HG03575 (cell line): ENCODE data around the gene CLEC10A.
"Not testable (repeated sequence)": the region's sequence is repeated elsewhere in the genome, so short reads cannot be mapped to it uniquely, and the experiment has no call there.

ENCODE experiments used
- ATAC-seq: cut with Tn5 transposase; IDR thresholded peaks from one replicate; pipeline ENCODE4 v1.9.1; 2021; ENCODE audit not compliant: unreplicated experiment, insufficient number of reproducible peaks, low FRiP score; ENCODE audit errors: extremely low read depth

The CLEC10A gene

DNA sequence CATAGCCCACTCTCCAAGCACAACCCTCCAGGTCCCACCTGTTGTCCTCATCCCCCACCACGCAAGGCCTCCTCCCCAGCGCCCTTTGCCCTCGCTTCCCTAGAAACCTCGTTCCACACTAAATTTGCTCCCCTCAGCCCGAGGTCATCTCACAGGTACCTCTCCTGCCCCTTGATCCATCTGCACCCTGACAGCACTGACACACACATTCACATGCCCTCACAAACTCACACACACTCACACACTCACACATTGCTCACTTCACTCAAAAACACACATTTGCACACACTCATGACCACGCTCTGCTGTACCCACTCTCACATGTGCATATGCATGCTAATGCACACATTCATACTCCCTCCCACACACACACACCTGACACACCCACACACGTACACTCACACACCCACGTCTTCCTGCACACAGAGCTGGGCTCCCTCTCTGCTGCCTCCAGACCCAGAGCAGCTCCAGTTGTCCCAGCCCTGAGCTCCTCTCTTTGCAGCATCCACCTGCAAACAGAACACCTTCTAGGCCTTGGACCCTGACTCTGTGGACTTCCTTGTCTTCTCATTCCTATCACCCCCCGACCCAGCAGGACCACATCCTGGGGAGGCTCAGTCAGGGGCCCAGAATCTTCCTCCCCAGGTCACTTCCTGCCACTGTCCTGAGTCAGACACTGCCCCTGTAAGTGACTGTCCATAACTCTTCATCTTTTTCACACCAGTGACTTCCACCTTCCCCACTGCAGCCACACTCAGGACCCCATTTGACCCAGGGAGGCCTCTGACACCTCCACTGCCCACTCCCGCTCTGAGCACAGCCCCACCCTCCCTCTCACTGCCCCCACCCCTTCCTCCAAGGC is 29.6 kb upstream of the CLEC10A start:
- ATAC-seq: no peak

DNA sequence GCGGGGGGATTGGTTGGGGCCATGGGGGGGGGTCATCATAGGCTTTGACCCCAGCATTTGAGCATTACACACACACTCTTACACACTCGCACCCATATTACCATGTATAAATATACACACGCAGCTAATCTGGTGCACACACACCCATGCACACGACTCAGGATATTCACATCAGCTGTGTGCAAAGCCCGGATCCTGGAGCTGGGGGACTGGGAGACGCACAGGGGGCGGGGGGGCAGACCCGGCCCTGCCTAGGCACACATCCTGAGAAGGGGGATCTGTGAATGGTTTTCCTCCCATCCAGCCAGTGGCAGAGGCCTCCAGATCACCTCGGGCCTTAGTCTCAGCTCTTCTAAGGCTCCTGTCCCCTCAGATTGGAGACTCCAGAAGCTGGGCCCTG is 28.9 kb upstream of the CLEC10A start:
- no peak for ATAC-seq

DNA sequence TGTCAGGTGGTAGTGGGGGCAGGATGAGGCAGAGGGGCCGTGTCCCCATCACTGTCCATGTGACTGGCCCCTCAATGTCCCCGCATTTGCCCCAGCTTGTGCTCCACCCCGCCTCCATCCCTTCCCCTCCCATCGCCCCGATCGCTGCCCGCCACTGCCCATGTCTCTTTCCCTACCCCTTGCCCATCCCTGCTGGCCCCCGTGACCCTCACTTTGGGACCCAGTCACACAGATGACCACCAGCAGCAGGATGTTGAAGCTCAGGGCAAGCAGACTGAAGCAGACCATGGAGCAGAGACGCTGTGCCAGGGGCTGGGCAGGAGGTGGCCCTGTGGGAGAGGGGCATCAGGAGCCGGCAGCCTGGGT is 28.5 kb upstream of the CLEC10A start:
- ATAC-seq: no peak

DNA sequence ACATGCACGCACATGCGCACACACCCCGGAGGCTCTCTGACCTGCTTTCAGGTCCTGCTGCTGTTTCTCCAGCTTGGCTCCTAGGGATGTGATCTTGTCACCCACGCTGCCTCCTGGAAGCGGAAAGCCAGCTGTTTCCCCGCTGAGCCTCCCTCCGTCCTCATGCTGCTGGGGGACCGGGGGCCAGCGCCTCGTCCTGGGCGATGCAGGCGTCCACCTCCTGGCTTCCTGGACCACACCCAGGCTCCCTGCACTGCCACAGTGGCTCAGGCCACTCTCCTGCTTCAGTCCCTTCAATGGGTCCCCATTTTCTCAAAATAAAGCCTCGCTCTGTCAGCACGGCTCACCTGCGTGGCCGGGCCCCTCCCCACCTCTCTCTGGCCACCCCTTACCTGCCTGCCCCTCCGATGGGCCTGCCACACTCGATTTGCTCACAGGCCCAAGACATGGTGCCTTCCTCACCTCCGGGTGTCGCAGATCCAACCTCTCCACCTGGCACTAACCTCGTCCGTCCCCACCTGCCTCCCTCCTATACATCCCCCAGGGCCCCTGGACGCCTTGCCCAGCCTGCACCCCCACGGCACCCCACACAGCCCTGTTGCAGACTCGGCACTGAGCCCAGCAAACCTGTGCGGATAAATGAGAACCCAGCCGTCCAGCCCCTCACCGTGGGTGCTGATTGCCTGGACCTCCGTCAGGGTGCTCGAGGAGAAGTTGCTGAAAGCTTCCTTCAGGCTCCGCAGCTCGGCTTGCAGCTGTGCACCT is 27.9 kb upstream of the CLEC10A start:
- ATAC-seq: no peak

DNA sequence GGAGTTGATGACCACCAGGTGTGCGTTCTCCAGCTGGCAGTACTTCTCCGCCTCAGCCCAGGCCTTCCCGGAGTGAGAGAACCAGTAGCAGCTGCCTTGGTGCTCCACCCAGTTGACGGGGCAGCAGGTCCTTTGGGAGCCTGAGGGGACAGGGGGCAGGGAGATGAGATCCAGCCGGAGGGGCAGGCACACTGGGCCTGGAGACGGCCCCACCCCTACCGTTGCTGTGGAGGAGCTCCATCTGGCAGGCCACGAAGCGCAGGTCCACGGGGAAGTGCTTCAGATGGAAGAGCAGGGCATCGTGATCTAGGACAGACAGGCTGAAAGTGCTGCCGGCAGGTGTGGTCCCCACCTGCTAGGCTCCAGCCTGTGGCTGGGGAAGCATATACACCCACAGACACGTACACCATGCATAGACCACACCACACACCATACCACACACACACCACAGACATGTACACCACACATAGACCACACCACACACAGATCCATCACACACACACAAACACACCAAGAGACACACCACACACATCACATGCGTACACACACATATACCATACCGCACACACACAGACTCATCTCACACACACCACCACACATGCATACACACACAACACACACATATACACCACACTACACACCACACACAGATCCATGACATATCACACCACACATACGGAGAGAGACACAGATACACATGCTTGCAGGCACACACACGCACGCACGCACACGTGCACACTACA is 27.1 kb upstream of the CLEC10A start:
- no peak for ATAC-seq

DNA sequence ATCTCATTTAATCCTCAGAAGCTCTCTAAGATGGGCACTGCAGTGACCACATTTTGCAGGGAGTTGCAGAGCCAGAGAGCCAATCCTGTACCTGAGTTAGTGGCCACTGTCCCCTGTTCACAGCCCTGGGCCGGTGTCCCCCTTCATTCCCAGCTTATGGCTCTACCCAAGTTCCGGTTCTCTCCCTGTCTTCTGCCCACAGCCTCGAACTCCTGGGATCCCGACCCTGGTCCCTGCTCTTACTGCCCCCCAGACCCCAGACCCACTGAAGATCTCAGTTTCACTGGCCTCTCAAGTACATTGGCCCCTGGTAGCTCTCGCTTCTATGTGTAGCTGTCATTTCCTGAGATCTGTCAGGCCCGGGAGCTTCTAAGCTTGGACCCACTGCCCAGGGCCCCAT is 22.4 kb upstream of the CLEC10A start:
- ATAC-seq: no peak

DNA sequence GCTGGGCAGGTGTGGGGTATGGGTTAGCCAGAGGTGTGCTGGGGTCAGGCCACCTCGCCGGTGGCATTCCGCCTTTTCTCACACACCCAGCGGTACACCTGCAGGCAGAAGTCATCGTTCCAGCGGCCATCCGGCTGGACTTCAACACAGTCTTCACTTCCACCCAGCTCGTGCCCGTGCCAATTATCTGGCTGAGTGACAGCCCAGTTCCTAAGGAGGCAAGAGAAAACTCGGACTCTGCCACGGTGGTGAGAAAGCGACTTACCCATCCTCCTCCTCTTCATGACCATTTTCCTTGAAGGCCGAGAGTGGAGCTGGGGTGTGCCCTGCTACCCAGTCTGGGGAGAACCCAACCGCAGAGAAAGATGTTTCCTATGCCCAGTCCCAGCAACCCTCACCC is 21.5 kb upstream of the CLEC10A start:
- ATAC-seq: no peak

DNA sequence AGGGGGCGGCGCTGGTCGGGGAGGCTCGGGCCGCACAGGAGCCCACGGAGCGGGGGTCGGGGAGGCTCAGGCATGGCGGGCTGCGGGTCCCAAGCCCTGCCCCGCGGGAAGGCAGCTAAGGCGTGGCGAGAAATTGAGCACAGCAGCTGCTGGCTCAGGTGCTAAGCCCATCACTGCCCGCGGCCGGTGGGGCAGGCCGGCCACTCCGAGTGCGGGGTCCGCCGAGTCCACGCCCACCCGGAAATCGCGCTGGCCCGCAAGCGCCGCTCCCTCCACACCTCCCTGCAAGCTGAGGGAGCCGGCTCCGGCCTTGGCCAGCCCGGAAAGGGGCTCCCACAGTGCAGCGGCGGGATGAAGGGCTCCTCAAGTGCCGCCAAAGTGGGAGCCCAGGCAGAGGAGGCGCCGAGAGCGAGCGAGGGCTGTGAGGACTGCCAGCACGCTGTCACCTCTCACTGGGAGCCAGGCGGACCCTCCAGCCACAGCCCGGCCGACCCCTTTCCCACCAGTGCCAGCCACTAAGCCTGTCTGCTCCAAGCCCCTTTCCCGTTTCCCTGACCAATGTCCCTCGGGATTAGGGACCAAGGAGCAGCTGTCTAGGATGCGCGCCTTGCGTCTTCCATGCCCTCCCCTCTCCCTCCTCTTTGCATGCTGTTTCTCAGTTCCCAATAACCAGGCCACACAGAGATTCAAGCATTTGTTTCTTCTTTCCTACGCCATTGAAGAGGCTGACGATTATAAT is 20.8 kb upstream of the CLEC10A start:
- ATAC-seq: not testable (repeated sequence)

DNA sequence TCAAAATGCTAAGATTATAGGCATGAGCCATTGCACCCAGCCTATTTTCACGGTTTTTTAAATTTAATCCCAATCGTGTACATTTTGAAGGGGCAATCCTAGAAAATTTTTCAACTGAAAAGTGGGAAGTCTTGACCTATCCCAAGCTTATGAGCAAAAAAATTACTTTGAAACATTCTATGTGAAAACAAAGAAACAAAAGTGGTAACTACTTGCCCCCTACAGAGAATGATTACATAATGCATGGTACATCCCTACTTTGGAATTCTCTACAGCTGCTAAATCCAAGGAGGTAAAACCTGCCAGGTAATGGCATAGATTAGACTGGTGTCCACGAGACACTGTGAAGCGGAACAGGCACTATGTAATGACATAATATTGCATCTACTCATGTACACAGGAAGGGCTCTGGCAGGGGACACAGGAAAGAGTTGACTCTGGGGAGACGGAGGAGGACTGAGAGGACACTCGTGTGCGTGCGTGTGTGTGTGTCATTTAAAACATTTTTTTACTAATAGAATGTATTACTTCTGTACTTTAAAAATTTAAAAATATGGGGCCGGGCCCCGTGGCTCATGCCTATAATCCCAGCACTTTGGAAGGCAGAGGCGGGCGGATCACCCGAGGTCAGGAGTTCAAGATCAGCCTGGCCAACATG is 18.9 kb upstream of the CLEC10A start:
- no peak for ATAC-seq

DNA sequence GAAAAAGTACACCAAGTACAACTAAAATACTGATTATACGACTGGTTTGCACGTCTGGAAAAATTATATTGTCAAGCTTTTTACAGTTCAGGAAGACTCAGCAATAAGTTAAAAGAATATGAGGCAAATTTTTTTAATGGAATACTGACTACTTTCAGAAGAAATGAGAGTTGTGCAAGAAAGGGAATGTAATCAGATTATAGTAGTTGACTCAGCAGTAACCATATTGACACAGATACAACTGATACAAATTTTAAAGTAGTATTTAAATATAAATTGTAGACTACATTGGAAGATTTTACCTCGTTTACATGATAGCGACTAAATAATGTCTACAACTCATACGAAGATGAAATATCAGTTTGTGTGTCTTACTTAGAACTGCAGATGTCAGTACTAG is 17.9 kb upstream of the CLEC10A start:
- ATAC-seq: no peak

DNA sequence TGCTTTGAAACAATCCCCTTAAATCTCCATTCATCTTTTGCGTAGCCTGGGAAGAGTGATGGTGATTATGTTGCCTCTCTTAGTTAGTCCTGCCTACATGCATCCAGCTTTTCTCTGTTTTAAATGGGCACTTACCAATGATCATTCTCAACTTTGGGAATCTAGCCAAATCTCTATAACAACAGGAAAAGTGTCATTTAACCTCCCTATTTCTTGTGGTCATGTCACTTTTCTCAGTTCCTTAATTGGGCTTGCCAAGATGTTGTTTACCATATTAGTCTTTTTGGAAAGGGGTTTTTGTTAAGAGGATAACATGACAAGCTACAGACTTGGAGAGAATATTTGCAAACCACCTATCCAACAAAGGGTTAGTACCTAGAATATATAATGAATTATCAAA is 15.6 kb upstream of the CLEC10A start:
- ATAC-seq: no peak

DNA sequence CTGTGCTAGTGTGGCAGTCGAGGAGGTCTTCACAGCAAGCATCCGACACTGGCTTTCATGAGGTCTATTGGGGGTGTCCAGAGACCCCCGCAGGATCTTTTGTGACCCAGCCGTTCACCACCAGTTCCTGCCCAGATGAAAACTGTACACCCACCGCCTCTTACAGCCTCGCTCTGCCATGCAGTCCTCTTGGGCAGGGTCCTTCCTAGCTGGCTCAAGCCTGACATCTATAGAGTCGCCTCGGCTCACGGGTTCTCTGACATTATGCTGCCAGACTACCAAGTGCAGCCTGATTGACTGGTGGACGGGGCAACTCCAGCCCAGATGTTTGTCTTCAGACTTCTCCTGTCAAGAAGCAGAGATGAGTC is 14.6 kb upstream of the CLEC10A start:
- ATAC-seq: no peak

DNA sequence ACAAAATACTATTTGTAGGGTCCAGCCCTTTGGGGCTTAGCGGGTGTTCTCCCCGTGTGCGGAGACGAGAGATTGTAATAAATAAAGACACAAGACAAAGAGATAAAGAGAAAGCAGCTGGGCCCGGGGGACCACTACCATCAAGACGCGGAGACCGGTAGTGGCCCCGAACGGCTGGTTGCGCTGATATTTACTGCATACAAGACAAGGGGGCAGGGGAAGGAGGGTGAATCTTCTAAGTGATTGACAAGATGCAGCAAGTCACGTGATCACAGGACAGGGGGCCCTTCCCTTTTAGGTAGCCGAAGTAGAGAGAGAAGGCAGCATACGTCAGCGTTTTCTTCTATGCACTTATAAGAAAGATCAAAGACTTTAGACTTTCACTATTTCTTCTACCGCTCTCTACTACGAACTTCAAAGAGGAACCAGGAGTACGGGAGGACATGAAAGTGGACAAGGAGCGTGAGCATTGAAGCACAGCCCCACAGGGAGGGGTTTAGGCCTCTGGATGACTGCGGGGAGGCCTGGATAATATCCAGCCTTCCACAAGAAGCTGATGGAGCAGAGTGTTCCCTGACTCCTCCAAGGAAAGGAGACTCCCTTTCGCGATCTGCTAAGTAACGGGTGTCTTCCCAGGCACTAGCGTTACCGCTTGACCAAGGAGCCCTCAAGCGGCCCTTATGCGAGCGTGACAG is 11.4 kb upstream of the CLEC10A start:
- ATAC-seq: not testable (repeated sequence)

DNA sequence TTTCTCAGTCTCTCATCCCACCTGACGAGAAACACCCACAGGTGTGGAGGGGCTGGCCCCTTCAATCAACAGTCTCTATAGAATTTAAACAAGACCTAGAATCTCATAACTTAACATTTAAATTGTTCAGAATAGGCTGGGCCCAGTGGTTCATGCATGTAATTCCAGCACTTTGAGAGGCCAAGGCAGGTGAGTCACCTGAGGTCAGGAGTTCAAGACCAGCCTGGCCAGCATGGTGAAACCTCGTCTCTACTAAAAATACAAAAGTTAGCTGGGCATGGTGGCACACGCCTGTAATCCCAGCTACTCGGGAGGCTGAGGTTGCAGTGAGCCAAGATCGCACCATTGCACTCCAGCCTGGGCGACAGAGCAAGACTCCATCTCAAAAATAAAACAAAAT is 9.5 kb upstream of the CLEC10A start:
- ATAC-seq: not testable (repeated sequence)

DNA sequence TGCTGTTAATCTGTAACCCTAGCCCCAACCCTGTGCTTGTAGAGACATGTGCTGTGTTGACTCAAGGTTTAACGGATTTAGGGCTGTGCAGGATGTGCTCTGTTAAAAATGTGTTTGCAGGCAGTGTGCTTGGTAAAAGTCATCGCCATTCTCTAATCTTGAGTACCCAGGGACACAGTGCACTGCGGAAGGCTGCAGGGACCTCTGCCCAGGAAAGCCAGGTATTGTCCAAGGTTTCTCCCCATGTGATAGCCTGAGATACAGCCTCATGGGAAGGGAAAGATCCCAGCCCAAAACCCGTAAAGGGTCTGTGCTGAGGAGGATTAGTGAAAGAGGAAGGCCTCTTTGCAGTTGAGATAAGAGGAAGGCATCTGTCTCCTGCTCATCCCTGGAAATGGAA is 8.4 kb upstream of the CLEC10A start:
- not testable (repeated sequence) for ATAC-seq

DNA sequence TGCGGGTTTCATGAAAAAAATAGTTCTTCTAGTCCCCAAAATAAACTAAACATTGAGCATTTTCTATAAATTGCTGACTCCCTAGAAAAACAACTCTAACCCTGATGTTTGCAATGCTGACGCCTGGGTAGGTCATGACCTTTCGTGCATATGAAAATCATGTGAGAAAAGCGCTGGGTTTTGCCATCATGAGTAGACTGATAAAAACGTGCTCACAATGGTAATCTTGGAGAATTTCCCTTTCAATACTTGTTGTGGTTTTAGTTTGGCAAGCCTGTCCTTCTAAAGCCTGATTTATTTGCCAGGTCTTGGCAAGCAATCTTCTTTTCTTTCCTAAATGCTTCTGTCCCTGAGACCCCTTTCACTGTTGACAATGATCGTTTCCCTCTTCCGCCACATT is 4.0 kb upstream of the CLEC10A start:
- no peak for ATAC-seq

DNA sequence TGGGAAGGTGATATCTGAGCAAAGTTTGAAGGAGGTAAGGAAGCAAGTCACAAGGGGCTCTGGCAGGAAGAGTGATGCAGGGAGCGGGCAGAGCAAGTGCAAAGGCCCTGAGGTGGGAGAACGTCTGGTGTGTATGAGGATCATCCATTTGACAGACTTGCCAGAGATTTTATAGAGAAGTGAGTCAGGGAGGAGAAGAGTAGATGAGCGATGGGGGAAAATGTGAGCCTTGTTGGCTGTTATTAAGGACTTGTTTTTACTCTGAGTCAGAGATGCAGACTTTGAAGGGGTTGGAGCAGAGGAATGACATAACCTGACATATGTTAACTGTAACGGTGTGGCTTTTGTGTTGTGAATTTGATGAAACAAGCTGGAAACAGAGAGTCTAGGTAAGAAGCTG is 3.5 kb upstream of the CLEC10A start:
- ATAC-seq: no peak

DNA sequence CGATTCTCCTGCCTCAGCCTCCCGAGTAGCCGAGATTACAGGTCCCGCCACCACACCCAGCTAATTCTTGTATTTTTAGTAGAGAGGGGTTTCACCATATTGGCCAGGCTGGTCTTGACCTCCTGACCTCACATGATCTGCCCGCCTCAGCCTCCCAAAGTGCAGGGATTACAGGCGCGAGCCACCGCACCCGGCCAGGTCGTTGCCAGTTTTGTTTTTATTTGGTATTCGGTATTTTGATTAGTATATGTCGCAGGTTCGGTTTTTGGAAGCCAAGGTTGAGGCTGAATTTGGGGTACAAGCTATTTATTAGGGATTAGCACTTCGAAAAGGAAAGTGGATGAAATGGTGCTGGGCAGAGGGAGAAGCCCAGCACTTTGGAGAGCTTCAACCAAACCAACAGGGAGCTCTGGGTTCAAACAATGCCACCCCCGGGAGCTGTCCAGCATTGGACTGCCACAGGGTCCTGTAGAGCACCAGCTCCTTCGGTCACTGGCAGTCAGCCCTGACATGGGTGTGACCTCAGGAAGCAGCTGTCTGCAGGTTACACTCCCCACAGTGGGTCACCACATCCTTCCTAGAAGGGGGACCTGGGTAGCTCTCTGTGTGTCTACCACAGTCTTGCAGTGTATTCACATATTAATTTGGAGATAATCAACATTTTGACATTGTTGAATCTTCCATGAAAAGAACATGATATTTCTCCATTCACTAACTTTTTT is 1.5 kb upstream of the CLEC10A start:
- no peak for ATAC-seq
